ENCODE measurements around the gene SRPX.

- TF ChIP-seq POLR2AphosphoS5 (IDR thresholded peaks at IDR 0.05; ENCODE audit: low read depth, low read length) (no peak), CTCF (IDR thresholded peaks at IDR 0.05) (no peak), SIN3A (IDR thresholded peaks at IDR 0.05; ENCODE audit: borderline replicate concordance, insufficient read depth, low read depth, low read length) (no peak), REST (IDR thresholded peaks at IDR 0.05; ENCODE audit: insufficient read depth in 1 of 2, low read depth in 2 of 2, low read length in 1 of 2) (no peak), TCF7L2 (IDR thresholded peaks at IDR 0.05; ENCODE audit: low read depth, low read length) (no peak)
These were observed 109.5 kb downstream of the SRPX start for GRCh38 chrX:38111196-38111595.
